ENCODE results near the gene DHX16. TPM values are rescaled to one million over a fixed set of nuclear protein-coding genes. Genes with fewer than 3 reads are reported as not detected.

The DHX16 gene
- total and polyA plus RNA-seq, 2 donors (not counting 1 experiment from before 2014, with no cell fraction given): 51.1 to 71.7 TPM

GRCh38 chr6:30625511-30625910 lies 47.3 kb downstream of the DHX16 start:
- no peak overlapping the region for H3K9ac ChIP-seq (ENCODE audit: low read length)
- peaks cover 33% of the 10 kb centered on the region for H3K79me2 ChIP-seq (ENCODE audit: control insufficient read depth, insufficient read depth, low read length)
- no peak overlapping the region for H2AFZ ChIP-seq (ENCODE audit: insufficient read depth, low read depth, low read length, poor library complexity, severe bottlenecking)
- H3K27ac ChIP-seq (ENCODE audit: low read length in 2 of 2): no peak overlapping the region
- POLR2A ChIA-PET: interaction anchor here (1.6 kb wide), 1 partner anchor 8 kb away, joined by 5 read pairs; the partner anchor contains the start of genes MRPS18B and PPP1R10
- Mint-ChIP-seq H3K27ac (no peak overlapping the region), H3K4me3 (no peak overlapping the region), H3K4me1 (peaks cover 19% of the 10 kb centered on the region), H3K27me3 (no peaks in the 10 kb centered on the region), H3K9me3 (ENCODE audit: insufficient read depth) (no peaks in the 10 kb centered on the region)
- no peak for DNase-seq
- H3K4me1 ChIP-seq (ENCODE audit: control insufficient read depth in 2 of 2, insufficient read depth in 2 of 2, low read length in 2 of 2): peaks cover 12 to 18% of the 10 kb centered on the region in 2 donors
- H3K36me3 ChIP-seq (replicated peaks in 1 of 2; ENCODE audit: control extremely low read depth in 1 of 2, control insufficient read depth in 1 of 2, extremely low read depth in 1 of 2, insufficient read depth in 2 of 2, low read length in 1 of 2): peaks cover 5 to 63% of the 10 kb centered on the region in 2 experiments
- ATAC-seq (ENCODE audit: low read depth): no peak
- CTCF ChIA-PET: interaction anchor here (0.7 to 2.4 kb wide), 11 partner anchors 7 to 462 kb away, joined by 3 to 18 read pairs (median 4); partner anchors contain the start of gene DHX16
- no peaks in the 10 kb centered on the region for H3K27me3 ChIP-seq (replicated peaks in 1 of 4; ENCODE audit: control extremely low read depth in 1 of 4, control insufficient read depth in 3 of 4, insufficient read depth in 4 of 4, low read length in 3 of 4)
- H4K20me1 ChIP-seq (ENCODE audit: control insufficient read depth, insufficient read depth, low read length, poor library complexity, severe bottlenecking): no peaks in the 10 kb centered on the region
- WGBS (ENCODE audit: insufficient coverage): 100% methylated on average over 2 of the region's 8 CpGs
- no peak for TF ChIP-seq CTCF (IDR thresholded peaks at IDR 0.05)
- no peak for TF ChIP-seq EZH2 (IDR thresholded peaks at IDR 0.05; ENCODE audit: borderline replicate concordance, insufficient read depth, low read depth, low read length, poor library complexity, severe bottlenecking)
- no peak overlapping the region for H3K4me3 ChIP-seq (ENCODE audit: control extremely low read depth in 1 of 5, extremely low read depth in 1 of 5, insufficient read depth in 1 of 5, low read depth in 2 of 5, low read length in 4 of 5)
- H3K4me2 ChIP-seq (replicated peaks; ENCODE audit: low read depth, low read length, poor library complexity, severe bottlenecking): no peak overlapping the region
- H3K9me3 ChIP-seq (ENCODE audit: control extremely low read depth in 1 of 3, control insufficient read depth in 2 of 3, insufficient read depth in 1 of 3, low read length in 2 of 3): no peaks in the 10 kb centered on the region
- intact Hi-C loops (cut with micrococcal nuclease): no loop called here

DNA sequence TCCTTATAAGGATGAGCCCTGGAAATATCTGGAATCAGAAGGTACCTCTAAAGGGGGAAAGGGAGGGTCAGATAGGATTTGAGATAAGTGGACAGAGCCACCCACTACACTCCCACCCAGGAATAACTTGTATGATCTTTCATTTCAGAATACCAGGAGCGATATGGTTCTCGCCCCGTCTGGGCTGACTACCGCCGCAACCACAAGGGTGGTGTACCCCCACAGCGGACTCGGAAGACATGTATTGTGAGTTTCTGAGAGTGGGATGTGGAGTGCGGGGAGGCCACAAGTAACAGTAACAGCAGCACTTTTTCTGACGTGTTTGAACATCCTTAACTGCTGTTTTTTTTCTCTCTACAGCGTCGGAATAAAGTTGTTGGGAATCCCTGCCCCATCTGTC lies 53.2 kb downstream of the DHX16 start:
- H2AFZ ChIP-seq (ENCODE audit: insufficient read depth, low read depth, low read length, poor library complexity, severe bottlenecking): no peak overlapping the region
- no peak overlapping the region for H3K4me2 ChIP-seq (replicated peaks; ENCODE audit: low read depth, low read length, poor library complexity, severe bottlenecking)
- H3K27ac ChIP-seq (ENCODE audit: low read length in 2 of 2): no peak overlapping the region
- H3K9ac ChIP-seq (ENCODE audit: low read length): no peak overlapping the region
- no peak overlapping the region for H3K4me3 ChIP-seq (ENCODE audit: control extremely low read depth in 1 of 5, extremely low read depth in 1 of 5, insufficient read depth in 1 of 5, low read depth in 2 of 5, low read length in 4 of 5)
- peaks cover 10 to 15% of the 10 kb centered on the region in 2 donors for H3K4me1 ChIP-seq (ENCODE audit: control insufficient read depth in 2 of 2, insufficient read depth in 2 of 2, low read length in 2 of 2)
- H3K9me3 Mint-ChIP-seq (ENCODE audit: insufficient read depth): no peaks in the 10 kb centered on the region
- H3K79me2 ChIP-seq (ENCODE audit: control insufficient read depth, insufficient read depth, low read length): peaks cover 64% of the 10 kb centered on the region
- no peak for ATAC-seq (ENCODE audit: low read depth)
- H3K9me3 ChIP-seq (ENCODE audit: control extremely low read depth in 1 of 3, control insufficient read depth in 2 of 3, insufficient read depth in 1 of 3, low read length in 2 of 3): no peaks in the 10 kb centered on the region
- no peaks in the 10 kb centered on the region for H3K27me3 ChIP-seq (replicated peaks in 1 of 4; ENCODE audit: control extremely low read depth in 1 of 4, control insufficient read depth in 3 of 4, insufficient read depth in 4 of 4, low read length in 3 of 4)
- H3K27me3 Mint-ChIP-seq: no peaks in the 10 kb centered on the region
- peak overlapping the region; percentile 92 for H3K4me3 Mint-ChIP-seq
- H3K4me1 Mint-ChIP-seq: peaks cover 16% of the 10 kb centered on the region
- WGBS (ENCODE audit: insufficient coverage): 100% methylated on average over 10 of the region's 11 CpGs
- CTCF ChIA-PET: interaction anchor here (2.4 kb wide), 1 partner anchor 59 kb away, joined by 9 read pairs; no protein-coding TSS in a partner anchor
- H3K27ac Mint-ChIP-seq: no peak overlapping the region
- no peaks in the 10 kb centered on the region for H4K20me1 ChIP-seq (ENCODE audit: control insufficient read depth, insufficient read depth, low read length, poor library complexity, severe bottlenecking)
- DNase-seq: no peak
- H3K36me3 ChIP-seq (replicated peaks in 1 of 2; ENCODE audit: control extremely low read depth in 1 of 2, control insufficient read depth in 1 of 2, extremely low read depth in 1 of 2, insufficient read depth in 2 of 2, low read length in 1 of 2): peaks cover 9 to 60% of the 10 kb centered on the region in 2 experiments
- intact Hi-C loops (cut with micrococcal nuclease): loop anchor here (5.0 to 10.0 kb wide), 2 partner anchors 288 to 735 kb away; partner anchors contain the start of genes GTF2H4 and HLA-B
- POLR2A ChIA-PET: no interaction called here
- TF ChIP-seq CTCF (IDR thresholded peaks at IDR 0.05) (no peak), EZH2 (IDR thresholded peaks at IDR 0.05; ENCODE audit: borderline replicate concordance, insufficient read depth, low read depth, low read length, poor library complexity, severe bottlenecking) (no peak)
